Measurements from ENCODE around the gene FOXP1.

- TF ChIP-seq, protein P1, sequence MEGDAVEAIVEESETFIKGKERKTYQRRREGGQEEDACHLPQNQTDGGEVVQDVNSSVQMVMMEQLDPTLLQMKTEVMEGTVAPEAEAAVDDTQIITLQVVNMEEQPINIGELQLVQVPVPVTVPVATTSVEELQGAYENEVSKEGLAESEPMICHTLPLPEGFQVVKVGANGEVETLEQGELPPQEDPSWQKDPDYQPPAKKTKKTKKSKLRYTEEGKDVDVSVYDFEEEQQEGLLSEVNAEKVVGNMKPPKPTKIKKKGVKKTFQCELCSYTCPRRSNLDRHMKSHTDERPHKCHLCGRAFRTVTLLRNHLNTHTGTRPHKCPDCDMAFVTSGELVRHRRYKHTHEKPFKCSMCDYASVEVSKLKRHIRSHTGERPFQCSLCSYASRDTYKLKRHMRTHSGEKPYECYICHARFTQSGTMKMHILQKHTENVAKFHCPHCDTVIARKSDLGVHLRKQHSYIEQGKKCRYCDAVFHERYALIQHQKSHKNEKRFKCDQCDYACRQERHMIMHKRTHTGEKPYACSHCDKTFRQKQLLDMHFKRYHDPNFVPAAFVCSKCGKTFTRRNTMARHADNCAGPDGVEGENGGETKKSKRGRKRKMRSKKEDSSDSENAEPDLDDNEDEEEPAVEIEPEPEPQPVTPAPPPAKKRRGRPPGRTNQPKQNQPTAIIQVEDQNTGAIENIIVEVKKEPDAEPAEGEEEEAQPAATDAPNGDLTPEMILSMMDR (IDR thresholded peaks at IDR 0.05), result no peak
- TF ChIP-seq POLR2A (IDR thresholded peaks at IDR 0.05), result no peak
These were observed 623.8 kb downstream of the FOXP1 start for GRCh38 chr3:70959506-70960291.

Data from adrenal gland (tissue), 5 donors.